HT-29 (cell line): ENCODE measurements around the gene ADARB2. TPM values are rescaled to one million over a fixed set of nuclear protein-coding genes. Genes with fewer than 3 reads are reported as not detected.

Source experiments
- DNase-seq: peaks from one replicate; pipeline ENCODE4 v3.0.0-alpha.2; 2015; ENCODE audit warnings: low spot score
- total RNA-seq: library from RNA; depleted of rRNA; stranded (reverse); fragments of >200 nt; shearing (Covaris generic); gene quantifications from 2 replicates; pipeline ENCODE4 v1.2.3, GENCODE V29; 2014

Gene ADARB2
- total RNA-seq, 1 experiment from 2014 or later: not detected

DNA sequence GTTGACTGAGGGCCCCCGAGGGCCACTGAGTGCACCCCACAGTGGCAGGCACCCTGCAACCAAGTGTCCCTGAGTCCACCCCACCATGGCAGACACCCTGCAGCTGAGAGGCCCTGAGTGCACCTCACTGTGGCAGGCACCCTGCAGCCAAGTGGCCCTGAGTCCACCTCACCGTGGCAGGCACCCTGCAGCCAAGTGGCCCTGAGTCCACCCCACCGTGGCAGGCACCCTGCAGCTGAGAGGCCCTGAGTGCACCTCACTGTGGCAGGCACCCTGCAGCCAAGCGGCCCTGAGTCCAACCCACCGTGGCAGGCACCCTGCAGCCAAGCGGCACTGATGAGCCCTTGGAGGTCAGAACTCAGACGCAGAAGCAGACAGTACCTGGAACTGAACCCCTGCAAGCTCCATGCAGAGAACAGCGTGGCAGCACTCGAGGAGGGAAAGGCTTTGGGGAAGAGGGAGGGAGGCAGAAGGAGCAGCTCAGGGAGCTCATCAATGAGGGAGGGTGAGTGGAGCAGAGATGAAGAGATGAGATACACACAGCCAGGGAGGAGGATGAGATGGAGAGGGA, 524.7 kb downstream of the ADARB2 start:
- DNase-seq: no peak

DNA sequence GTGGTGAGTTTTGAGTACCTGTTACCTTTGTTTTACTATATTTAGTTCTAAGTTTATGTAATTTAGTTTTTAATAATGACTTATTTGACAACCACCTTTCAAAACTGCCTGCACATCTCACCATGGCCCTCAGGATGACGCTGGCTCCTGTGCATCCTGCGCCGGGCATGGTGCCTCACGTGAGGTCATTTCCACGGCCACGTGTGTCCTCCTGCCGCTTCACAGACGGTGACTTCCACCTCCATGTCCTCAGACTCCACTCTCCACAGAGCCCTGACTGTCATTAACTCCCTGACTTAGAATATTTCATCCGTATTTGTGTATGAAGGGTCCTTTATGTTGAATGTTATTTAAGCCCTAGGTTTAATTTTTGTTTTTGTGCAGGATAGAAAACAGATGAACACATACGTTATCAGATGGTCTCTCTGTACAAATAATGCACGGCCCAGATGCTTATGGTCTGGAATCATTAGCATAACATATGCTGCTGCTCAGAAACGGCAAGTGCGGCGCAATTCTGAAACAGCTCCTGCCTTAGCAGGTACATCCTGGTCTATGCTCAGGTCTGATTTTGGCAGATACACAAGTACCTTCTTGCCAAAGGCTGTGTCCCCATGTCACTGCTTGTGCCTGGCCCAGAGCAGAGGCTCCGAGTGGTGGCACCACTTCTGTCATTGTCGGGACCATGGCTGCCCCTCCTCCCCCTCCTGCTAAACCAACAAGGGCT, 525.3 kb downstream of the ADARB2 start:
- DNase-seq: no peak

GRCh38 chr10:1210667-1211066, 526.7 kb downstream of the ADARB2 start:
- DNase-seq: no peak

GRCh38 chr10:1209355-1209979, 527.9 kb downstream of the ADARB2 start:
- DNase-seq: no peak

GRCh38 chr10:1208366-1209311, 528.7 kb downstream of the ADARB2 start:
- no peak for DNase-seq

DNA sequence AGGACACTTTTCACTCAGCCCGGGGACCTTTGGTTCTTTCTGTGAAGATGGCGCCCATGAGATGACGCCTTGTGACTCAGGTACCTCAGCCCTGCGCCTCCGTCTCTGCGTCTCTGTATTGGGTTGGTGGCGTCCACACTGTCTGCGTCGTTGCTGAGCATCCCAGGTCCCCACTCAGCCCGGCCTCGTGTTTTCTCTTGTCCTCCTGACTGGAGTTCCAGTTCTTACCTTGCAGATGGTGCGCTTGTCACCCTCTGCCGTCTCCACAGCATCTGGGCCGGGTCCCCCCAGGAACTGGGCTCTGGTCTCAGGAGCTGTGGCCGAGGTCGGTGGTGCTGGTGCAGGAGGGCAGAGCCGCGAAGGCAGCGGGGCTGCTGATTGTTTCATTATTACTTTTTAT, 530.7 kb downstream of the ADARB2 start:
- no peak for DNase-seq

DNA sequence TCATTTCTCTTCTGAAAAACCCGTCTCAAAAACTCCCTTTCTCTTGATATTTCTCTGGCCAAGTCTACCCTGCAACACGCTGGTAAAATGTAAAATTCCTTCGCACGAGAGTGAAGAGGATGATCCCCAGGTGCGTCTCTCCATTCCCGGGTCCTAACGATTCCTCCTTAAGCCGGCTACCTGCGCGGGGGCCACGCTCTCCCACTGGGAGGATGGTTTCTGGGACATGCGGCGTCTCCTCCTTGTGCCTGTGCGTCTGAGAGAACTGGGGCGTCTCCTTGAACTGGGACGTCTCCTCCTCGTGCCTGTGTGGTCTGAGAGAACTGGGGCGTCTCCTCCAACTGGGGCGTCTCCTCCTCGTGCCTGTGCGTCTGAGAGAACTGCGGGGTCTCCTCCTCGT, 531.2 kb downstream of the ADARB2 start:
- no peak for DNase-seq

- no peak for DNase-seq
These were observed 531.8 kb downstream of the ADARB2 start for GRCh38 chr10:1205450-1206030.

DNA sequence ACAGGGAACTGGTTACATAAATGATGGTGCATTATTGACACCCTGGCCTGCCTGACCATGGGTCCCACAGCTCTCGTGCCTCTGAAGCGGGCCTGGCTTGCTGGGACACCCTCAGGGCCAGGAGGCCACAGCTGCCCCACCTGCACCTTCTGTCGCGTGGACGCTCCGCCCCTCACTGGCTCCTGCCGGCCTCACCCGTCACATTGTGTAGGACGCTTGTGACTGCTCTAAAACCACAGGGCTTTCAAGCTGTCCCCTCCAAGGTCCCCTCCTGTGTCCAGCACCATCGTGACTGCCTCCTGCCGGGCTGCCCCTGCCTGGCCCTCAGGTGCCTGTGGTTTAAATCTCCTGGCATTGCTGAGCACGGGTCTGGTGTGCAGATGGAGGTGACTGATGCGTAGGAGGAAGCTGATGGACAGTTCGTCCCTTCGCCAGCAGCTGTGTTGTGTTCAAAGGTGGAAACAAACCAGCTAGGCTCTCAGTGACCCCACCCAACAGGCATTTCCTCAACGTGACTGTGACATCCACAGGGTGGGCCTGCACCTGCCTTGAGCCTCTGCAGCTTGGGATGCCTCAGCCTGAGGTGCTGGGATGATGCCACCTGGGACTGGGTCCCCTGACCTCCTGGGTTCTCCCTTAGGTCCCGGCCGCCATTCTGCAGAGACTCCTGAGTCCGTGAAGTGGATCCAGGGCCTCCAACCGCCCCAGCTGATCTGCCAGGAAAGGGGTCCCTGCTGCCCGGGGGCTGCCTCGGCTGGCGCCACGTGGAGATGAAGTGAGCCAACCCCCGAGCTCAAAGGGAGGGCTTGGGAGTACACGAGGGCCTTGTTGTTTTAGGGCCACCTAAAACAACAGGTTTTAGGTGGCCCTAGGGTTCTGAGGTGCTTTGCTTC, 532.6 kb downstream of the ADARB2 start:
- DNase-seq: no peak

DNA sequence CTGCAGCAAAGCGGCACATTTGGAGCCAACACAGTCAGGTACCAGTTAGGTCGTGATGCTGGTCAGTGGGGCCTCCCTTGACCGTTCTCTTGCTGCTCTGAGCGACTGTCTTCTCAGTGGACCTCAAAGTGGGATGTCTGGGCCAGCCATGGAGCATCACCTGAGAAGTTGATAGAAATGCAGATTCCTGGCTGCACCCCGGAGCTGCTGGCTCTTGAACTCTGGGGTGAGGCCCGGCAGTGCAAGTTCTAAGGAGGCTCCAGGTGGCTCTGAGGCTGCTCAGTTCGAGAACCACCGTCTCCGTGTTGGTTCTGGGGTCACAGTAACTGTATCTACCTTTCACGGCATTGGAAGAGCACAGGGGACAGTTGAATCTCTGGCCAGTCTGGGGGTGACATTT, 533.6 kb downstream of the ADARB2 start:
- DNase-seq: no peak

GRCh38 chr10:1203216-1203615, 534.1 kb downstream of the ADARB2 start:
- DNase-seq: no peak

GRCh38 chr10:1202343-1202742, 535.0 kb downstream of the ADARB2 start:
- no peak for DNase-seq

GRCh38 chr10:1200866-1201807, 536.2 kb downstream of the ADARB2 start:
- no peak for DNase-seq

- DNase-seq: no peak
These were observed 537.2 kb downstream of the ADARB2 start for GRCh38 chr10:1199897-1200721.

DNA sequence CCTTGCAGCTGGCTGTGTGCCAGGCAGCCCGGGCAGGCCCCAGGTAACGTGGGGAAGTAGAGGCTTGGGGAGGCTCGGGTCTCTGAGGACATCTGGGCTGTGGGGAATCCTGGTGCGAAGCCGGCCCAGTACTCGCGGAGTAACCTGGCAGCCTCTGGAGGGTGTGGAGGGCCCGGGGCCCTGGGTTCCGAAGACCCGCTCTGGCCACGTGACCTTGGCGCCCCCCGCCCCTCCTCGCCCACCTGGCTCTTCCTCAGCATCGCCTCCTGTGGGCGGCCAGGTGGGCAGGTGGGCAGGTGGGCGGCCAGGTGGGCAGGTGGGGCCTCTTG, 538.0 kb downstream of the ADARB2 start:
- no peak for DNase-seq

DNA sequence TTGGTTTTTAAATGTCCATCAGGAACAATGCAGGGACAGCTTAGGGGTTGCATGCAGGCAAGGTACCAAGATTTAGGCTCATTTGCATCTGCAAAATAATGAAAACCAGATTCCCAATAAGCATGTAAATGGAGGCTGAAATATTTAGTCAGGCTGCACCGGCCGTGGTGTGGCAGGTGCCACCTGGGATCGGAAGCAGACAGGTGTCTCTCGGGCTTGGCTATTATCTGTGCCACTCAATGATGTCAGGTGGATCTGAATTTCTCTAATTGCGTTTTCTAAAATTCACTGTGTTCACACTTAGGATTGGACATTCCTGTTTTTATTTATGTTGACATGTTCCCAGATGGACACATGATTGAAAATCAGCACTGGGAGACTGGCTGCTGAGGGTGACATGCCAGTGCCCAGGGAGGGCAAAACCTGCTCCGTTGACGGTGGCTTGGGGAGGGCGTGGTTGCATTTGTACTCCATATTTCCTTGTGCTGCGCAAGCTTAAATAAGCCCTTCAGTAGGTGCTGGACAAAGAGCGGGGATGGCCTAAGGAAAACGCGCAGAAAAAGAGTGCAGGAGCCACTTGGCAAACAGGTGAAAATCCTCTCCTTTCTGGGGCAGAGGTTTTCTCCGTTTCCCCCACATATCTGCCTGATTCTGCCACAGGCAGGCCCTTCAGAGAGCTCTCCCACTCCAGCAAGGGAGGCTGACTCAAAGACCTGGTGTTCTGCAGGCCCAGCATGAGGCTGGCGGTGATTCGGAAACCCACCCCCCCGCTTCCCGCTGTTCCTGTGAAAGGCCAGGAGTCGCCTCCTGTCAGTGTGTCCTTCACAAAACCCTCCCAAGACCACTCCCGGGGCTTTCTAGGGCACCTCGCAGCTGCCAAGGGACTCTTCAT, 538.6 kb downstream of the ADARB2 start:
- DNase-seq: no peak

DNA sequence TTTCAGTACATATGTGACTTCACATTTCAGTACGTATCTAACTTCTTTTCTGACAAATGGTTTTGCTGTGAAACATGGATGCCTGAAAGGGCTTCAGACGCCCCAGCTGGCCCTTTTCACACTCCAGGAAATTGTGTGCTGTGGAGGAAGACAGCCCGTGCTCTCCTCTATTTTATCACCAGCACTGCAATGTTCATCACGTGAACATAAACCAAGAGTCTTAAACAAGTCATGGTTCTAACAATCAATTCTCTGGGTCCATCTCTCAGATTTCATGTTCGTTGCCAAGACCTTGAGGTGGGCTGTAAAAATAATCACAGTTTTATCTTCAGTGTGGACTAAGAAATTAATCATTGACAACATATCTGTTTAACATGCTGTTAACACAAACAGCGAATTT, 539.9 kb downstream of the ADARB2 start:
- DNase-seq: no peak

DNA sequence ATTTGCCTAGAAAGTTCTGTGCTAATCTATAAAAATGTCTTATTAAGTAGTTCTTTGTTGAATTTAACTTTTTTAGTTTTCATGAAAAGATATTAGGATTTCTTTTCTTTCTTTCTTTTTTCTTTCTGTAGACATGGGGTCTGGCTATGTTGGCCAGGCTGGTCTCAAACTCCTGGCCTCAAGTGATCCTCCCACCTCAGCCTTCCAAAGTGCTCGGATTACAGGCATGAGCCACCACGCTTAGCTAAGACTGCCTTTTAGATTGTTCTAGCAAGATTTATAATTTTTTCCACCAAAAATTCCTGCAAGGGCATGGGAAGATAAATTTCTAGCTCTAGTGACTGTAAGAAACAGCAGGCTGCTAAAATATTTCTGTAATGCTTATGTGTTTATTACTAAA, 540.7 kb downstream of the ADARB2 start:
- no peak for DNase-seq
